Cardiac fibroblast (primary cell): ENCODE results near the gene PAM.

Source experiments
- DNase-seq, 2 donors: peaks; one replicate each; pipeline versions ENCODE4 v3.0.0 to v3.0.0-alpha.2; 2010; ENCODE audit warnings: low read depth in 2 of 2
- H3K4me3 ChIP-seq, 2 donors: replicated peaks in 1 of 2; 1 replicate in 1 of 2; 2 replicates in 1 of 2; pipeline ENCODE4 v1.5.1; 2011; ENCODE audit warnings: low read depth in 2 of 2, low read length in 2 of 2, mild to moderate bottlenecking in 2 of 2, moderate library complexity in 1 of 2
- TF ChIP-seq, protein P1 (sequence below): IDR thresholded peaks from one replicate; pipeline ENCODE4 v1.5.1; 2011; ENCODE audit warnings: low read depth, mild to moderate bottlenecking, low read length, inconsistent platforms

Gene PAM

DNA sequence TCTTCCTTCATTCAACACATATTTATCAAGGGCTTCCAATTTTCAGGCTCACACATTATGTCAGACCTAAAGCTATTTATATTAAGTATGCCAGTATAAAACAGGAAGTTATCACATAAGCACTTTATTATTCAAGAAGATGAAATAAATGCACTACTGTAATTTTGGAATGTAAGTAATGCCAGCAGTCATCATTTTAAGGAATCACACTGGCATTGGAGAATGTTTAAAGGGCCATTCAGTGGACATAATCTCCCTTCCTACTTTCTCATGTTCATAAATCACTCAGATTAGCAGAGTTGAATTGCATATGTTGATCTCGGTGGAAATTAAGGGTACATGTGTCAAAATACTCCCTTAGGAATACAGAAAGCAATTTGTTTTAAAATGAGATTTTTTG lies 200.4 kb downstream of the PAM start:
- DNase-seq = no peak
- TF ChIP-seq, protein P1, sequence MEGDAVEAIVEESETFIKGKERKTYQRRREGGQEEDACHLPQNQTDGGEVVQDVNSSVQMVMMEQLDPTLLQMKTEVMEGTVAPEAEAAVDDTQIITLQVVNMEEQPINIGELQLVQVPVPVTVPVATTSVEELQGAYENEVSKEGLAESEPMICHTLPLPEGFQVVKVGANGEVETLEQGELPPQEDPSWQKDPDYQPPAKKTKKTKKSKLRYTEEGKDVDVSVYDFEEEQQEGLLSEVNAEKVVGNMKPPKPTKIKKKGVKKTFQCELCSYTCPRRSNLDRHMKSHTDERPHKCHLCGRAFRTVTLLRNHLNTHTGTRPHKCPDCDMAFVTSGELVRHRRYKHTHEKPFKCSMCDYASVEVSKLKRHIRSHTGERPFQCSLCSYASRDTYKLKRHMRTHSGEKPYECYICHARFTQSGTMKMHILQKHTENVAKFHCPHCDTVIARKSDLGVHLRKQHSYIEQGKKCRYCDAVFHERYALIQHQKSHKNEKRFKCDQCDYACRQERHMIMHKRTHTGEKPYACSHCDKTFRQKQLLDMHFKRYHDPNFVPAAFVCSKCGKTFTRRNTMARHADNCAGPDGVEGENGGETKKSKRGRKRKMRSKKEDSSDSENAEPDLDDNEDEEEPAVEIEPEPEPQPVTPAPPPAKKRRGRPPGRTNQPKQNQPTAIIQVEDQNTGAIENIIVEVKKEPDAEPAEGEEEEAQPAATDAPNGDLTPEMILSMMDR = no peak
- H3K4me3 ChIP-seq = no peak overlapping the region

DNA sequence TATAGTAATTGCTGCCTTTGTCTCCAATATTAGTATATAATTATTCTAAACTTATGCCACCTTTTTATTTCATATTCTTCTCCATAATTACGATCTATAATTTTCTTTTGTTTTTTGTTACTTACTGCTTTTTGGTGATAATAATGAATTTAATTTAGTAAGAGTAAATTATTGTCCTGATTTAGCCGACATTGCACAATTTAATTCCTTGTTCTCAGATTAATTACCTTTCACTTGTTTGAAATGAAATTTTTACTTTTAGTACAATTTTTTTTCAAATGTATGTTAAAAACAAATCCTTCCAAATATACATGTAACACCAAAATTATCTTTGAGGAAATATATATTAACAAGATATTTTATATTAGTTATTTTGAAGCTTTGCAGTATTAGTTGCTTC lies 201.5 kb downstream of the PAM start:
- TF ChIP-seq, protein P1 = no peak
- no peak for DNase-seq
- no peak overlapping the region for H3K4me3 ChIP-seq

DNA sequence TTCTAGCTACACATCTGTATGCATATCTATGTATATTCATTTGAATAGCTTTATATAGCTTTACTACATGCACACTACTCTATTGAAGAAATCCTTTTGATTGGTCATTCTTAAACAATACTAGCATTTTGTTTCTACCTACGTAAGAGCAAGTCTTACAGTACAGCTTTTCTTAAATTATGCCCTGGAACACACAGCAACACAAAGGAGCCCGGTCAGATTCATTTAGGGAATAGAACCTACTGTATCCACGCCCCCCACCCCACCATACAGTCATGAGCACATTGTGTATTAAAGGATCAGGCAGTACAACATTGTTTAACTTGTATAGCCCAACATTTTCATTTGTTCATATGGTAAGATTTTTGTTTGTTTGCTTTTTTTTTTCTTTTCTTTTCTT lies 202.0 kb downstream of the PAM start:
- TF ChIP-seq, protein P1 = no peak
- no peak overlapping the region for H3K4me3 ChIP-seq
- no peak for DNase-seq

DNA sequence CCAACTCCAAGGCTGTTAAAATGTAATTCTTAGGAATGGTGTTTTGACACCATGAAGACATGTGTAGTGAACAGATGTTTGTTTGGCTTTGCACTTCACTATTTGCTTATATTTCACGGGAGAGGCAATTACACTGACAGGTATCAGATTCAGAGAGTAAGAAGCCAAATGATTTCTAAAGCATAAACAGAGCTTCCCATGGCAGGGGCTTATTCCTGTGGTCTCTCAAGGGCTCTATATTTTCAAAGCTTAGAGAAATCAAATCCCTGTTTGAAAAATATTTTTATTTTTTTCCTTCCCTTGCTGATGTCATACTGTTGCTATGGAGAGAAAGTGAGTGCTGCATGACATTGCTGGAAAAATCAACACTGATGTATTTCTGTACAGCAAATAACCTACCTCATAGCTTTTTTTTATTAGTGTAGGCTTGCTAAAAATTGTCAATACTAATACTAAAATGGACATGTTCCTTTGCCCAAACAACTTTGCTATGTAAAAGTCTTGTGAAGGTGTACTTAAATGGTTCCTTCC lies 203.4 kb downstream of the PAM start:
- TF ChIP-seq, protein P1 = no peak
- DNase-seq = peak; percentile 62 to 74

DNA sequence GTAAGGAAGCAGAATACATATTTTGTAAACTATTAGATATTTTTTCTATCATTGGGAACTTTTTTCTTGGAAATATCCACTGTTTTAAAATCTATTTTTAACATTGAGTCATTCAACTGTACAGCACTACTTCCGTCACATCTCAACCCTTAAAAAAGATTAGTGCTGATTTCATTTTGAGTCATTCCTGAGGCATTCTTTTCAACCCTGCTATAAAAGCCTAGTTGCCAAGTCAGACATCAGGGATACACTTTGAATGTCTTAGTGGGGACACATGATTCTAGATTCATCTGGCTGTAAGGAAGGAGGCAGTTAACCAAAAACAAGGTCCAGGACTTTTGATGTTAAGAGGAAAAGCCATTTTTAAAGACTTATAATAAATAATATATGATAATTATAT lies 203.9 kb downstream of the PAM start:
- DNase-seq = peak; percentile 90 to 95
- TF ChIP-seq, protein P1 = no peak
- no peak overlapping the region for H3K4me3 ChIP-seq

More for the DNA sequence above, 203.4 kb downstream of the PAM start:
- H3K4me3 ChIP-seq = no peak overlapping the region

DNA sequence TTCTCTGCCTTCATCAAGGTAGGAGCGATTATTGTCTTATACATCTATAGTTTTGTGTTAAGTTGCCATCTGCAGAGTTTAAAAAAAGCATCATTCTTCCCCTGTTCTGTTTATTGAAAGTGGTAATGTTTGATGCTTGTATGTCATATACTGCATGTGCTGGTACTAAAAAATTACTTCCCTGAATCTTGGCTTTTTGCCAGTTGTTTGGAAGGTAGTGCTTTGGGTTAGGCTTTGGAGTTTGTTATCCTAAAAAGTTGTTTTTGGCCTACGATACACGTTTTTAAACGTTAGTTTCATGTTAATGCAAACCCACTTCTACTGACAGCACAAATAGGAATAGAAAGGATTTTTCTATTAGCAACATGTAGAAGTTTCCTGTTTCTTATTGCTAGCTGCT lies 206.6 kb downstream of the PAM start:
- TF ChIP-seq, protein P1 = no peak
- H3K4me3 ChIP-seq = no peak overlapping the region
- DNase-seq = no peak

DNA sequence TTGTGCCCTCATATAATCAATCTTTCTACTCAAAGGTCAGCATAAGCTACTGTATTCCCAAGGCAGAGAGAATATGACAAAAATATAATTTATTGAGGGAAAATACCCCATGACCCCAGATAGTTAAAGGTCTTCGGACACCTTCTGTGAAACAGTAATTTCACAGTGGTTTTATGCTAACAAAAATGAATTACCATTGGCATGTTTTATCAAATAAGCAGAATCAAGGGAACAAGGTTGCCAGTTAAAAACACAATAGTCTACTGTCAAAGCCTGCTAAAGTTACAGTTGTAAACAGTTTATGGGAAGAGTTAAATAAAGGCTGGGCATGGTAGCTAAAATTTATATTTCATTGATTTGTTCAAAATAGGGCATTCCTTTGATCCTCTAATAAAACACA lies 210.5 kb downstream of the PAM start:
- TF ChIP-seq, protein P1 = no peak
- H3K4me3 ChIP-seq = no peak overlapping the region
- DNase-seq = no peak
